WTC11 (cell line): ENCODE results near the gene NFATC2IP. TPM values are rescaled to one million over a fixed set of nuclear protein-coding genes. Genes with fewer than 3 reads are reported as not detected.

ENCODE experiments used
- ATAC-seq: fragments of 200-7000 bp; cut with Tn5 transposase; 2 replicates; pipeline ENCODE4 v1.10.0; 2021; ENCODE audit warnings: mild to moderate bottlenecking, moderate library complexity
- CTCF ChIA-PET: fragments of 300-600 bp; sonication (Branson Sonifier 250); formaldehyde crosslinking; loops from one replicate; lab custom pipeline; 2021; ENCODE audit warnings: antibody characterized with exemption; lab: Charles Lee
- POLR2A ChIA-PET: fragments of 350-600 bp; sonication (Branson Sonifier 250); formaldehyde crosslinking; loops from one replicate; lab custom pipeline; 2021; ENCODE audit warnings: antibody characterized with exemption; lab: Charles Lee
- DNase-seq: peaks from one replicate; pipeline ENCODE4 v3.0.0; 2021; ENCODE audit warnings: low spot score
- H3K27ac Mint-ChIP-seq: 2 replicates; pipeline ENCODE4 v1.8.0; 2021; ENCODE audit warnings: mixed read lengths
- H3K27me3 Mint-ChIP-seq: 2 replicates; pipeline ENCODE4 v1.8.0; 2021; ENCODE audit warnings: low read depth, mild to moderate bottlenecking, moderate library complexity, mixed read lengths
- H3K36me3 Mint-ChIP-seq: 2 replicates; pipeline ENCODE4 v1.8.0; 2021; ENCODE audit warnings: mixed read lengths
- H3K4me1 Mint-ChIP-seq: 2 replicates; pipeline ENCODE4 v1.8.0; 2022; ENCODE audit warnings: mixed read lengths
- H3K4me3 Mint-ChIP-seq: 2 replicates; pipeline ENCODE4 v1.8.0; 2021; ENCODE audit warnings: mild to moderate bottlenecking, moderate library complexity, mixed read lengths
- H3K9me3 Mint-ChIP-seq: 2 replicates; pipeline ENCODE4 v1.8.0; 2021; ENCODE audit warnings: mixed read lengths
- AR ChIP-seq: fragments of 250-450 bp; sonication (Bioruptor Pico); IDR thresholded peaks from 2 replicates; pipeline ENCODE4 v1.9.0; 2021; ENCODE audit warnings: mild to moderate bottlenecking
- ARID4B ChIP-seq: sonication (generic); formaldehyde crosslinking; IDR thresholded peaks from 2 replicates; pipeline ENCODE4 v1.8.0; 2023; ENCODE audit warnings: missing genetic modification reagents, mild to moderate bottlenecking, borderline replicate concordance
- CREM ChIP-seq: sonication (generic); formaldehyde crosslinking; IDR thresholded peaks from 2 replicates; pipeline ENCODE4 v1.8.1; 2022; ENCODE audit warnings: mild to moderate bottlenecking, missing genetic modification reagents, moderate library complexity
- E2F1 ChIP-seq: sonication (generic); formaldehyde crosslinking; IDR thresholded peaks from 2 replicates; pipeline ENCODE4 v1.8.0; 2022; ENCODE audit warnings: mild to moderate bottlenecking, missing genetic modification reagents
- E2F5 ChIP-seq: sonication (generic); formaldehyde crosslinking; IDR thresholded peaks from 2 replicates; pipeline ENCODE4 v1.8.1; 2022; ENCODE audit warnings: mild to moderate bottlenecking, moderate library complexity, missing genetic modification reagents
- ELF4 ChIP-seq: sonication (generic); formaldehyde crosslinking; IDR thresholded peaks from 2 replicates; pipeline ENCODE4 v1.8.1; 2022; ENCODE audit warnings: low read depth, mild to moderate bottlenecking, moderate library complexity, missing genetic modification reagents
- ETV6 ChIP-seq: sonication (generic); formaldehyde crosslinking; IDR thresholded peaks from 2 replicates; pipeline ENCODE4 v1.8.1; 2022; ENCODE audit warnings: mild to moderate bottlenecking, missing genetic modification reagents
- GTF2I ChIP-seq: fragments of 250-450 bp; sonication (Bioruptor Pico); conservative IDR thresholded peaks from 2 replicates; pipeline ENCODE4 v1.4.0; 2021; ENCODE audit warnings: mild to moderate bottlenecking
- JAZF1 ChIP-seq: fragments of 250-450 bp; sonication (Bioruptor Pico); IDR thresholded peaks from 2 replicates; pipeline ENCODE4 v1.9.0; 2021; ENCODE audit warnings: moderate library complexity, mild to moderate bottlenecking, inconsistent platforms
- JUN ChIP-seq: sonication (generic); formaldehyde crosslinking; IDR thresholded peaks from 2 replicates; pipeline ENCODE4 v1.8.0; 2023; ENCODE audit warnings: mild to moderate bottlenecking, missing genetic modification reagents
- OVOL2 ChIP-seq: fragments of 250-450 bp; sonication (Bioruptor Pico); IDR thresholded peaks from 2 replicates; pipeline ENCODE4 v1.9.0; 2021; ENCODE audit warnings: mild to moderate bottlenecking, borderline replicate concordance
- TEAD1 ChIP-seq: sonication (generic); formaldehyde crosslinking; IDR thresholded peaks from 2 replicates; pipeline ENCODE4 v1.8.0; 2022; ENCODE audit warnings: mild to moderate bottlenecking, missing genetic modification reagents
- ZNF232 ChIP-seq: sonication (generic); formaldehyde crosslinking; IDR thresholded peaks from 2 replicates; pipeline ENCODE4 v1.8.0; 2022; ENCODE audit warnings: mild to moderate bottlenecking, missing genetic modification reagents
- total RNA-seq: library from RNA; stranded (reverse); gene quantifications from 3 replicates; pipeline ENCODE4 v1.2.3, GENCODE V29; 2021
- TF ChIP-seq, protein P1 (sequence below): sonication (generic); formaldehyde crosslinking; IDR thresholded peaks from 2 replicates; pipeline ENCODE4 v1.8.1; 2023; ENCODE audit warnings: mild to moderate bottlenecking, moderate library complexity, missing genetic modification reagents
- TF ChIP-seq, protein P2 (sequence below): fragments of 250-450 bp; sonication (Bioruptor Pico); IDR thresholded peaks from 2 replicates; pipeline ENCODE4 v1.8.0; 2021; ENCODE audit warnings: mild to moderate bottlenecking
- TF ChIP-seq, protein P3 (sequence below): sonication (generic); formaldehyde crosslinking; conservative IDR thresholded peaks from 2 replicates; pipeline ENCODE4 v1.8.1; 2022; ENCODE audit warnings: mild to moderate bottlenecking, missing genetic modification reagents

NFATC2IP gene
- total RNA-seq, 1 experiment from 2014 or later: 66.6 TPM

GRCh38 chr16:29011112-29011511, 60.4 kb downstream of the NFATC2IP start (continued):
- no peak for TF ChIP-seq E2F1
- TF ChIP-seq, all 79 proteins: peak for 0

DNA sequence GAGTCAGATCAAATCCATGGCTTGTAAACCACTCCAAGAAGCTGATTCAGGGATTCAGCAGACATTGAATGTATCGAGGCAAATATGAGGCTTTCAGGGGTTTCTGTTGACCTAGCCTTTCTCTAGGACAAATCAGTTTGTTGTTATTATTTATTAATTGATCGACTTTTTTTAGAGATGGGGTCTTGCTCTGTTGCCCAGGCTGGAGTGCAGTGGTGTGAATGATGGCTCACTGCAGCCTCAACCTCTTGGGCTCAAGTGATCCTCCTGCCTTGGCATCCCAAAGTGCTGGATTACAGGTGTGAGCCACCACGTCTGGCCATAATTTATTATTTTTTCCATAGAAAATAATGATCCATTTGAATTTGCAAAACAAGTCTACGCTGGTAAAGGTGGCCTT, 61.1 kb downstream of the NFATC2IP start:
- Mint-ChIP-seq H3K4me3 (no peak overlapping the region), H3K27me3 (no peaks in the 10 kb centered on the region), H3K4me1 (no peaks in the 10 kb centered on the region), H3K27ac (no peak overlapping the region), H3K9me3 (no peaks in the 10 kb centered on the region), H3K36me3 (no peaks in the 10 kb centered on the region)
- ATAC-seq: no peak
- no peak for DNase-seq
- CTCF ChIA-PET: interaction anchor here (0.6 to 2.4 kb wide), 5 partner anchors 9 to 38 kb away, joined by 3 to 15 read pairs (median 8); partner anchors contain the start of gene SPNS1
- POLR2A ChIA-PET: no interaction called here
- TF ChIP-seq, protein P1, sequence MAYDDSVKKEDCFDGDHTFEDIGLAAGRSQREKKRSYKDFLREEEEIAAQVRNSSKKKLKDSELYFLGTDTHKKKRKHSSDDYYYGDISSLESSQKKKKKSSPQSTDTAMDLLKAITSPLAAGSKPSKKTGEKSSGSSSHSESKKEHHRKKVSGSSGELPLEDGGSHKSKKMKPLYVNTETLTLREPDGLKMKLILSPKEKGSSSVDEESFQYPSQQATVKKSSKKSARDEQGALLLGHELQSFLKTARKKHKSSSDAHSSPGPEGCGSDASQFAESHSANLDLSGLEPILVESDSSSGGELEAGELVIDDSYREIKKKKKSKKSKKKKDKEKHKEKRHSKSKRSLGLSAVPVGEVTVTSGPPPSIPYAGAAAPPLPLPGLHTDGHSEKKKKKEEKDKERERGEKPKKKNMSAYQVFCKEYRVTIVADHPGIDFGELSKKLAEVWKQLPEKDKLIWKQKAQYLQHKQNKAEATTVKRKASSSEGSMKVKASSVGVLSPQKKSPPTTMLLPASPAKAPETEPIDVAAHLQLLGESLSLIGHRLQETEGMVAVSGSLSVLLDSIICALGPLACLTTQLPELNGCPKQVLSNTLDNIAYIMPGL (CRISPR knock-in tag): no peak
- TF ChIP-seq, protein P2, sequence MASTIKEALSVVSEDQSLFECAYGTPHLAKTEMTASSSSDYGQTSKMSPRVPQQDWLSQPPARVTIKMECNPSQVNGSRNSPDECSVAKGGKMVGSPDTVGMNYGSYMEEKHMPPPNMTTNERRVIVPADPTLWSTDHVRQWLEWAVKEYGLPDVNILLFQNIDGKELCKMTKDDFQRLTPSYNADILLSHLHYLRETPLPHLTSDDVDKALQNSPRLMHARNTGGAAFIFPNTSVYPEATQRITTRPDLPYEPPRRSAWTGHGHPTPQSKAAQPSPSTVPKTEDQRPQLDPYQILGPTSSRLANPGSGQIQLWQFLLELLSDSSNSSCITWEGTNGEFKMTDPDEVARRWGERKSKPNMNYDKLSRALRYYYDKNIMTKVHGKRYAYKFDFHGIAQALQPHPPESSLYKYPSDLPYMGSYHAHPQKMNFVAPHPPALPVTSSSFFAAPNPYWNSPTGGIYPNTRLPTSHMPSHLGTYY (CRISPR knock-in tag): no peak
- no peak for TF ChIP-seq CREM (CRISPR knock-in tag)
- no peak for TF ChIP-seq JAZF1 (CRISPR knock-in tag)
- no peak for TF ChIP-seq ELF4 (CRISPR knock-in tag)

DNA sequence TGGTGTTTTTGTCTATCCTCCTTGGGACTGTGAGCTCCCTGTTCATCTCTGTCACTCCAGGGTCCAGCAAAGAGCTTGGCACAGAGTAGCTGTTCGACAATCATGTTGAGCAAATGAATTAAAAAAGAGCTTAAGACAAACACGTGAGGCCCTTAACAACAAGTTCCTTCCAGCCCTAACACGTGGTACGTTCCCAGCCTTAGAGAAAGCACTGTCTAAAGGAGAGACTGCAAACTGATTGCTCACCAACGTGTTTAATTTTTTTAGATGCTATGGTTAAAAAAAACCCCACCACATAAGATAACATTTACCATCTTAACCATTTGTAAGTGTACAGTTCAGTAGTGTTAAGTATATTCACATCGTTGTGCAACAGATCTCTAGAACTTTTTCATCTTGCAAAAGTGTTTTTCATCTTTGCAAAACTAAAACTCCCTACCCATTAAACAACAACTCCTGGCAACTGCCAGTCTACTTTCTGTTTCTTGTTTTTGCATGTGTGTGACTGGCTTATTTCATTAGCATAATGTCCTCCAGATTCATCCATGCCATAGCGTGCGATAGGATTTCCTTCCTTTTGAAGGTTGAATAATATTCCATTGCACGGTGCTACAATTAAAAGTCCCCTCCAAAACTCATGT, 62.3 kb downstream of the NFATC2IP start:
- no peak for DNase-seq
- no peak for TF ChIP-seq ETV6 (CRISPR knock-in tag)
- no peak for TF ChIP-seq AR (CRISPR knock-in tag)
- TF ChIP-seq ZNF232 (CRISPR knock-in tag): no peak
- no peak for TF ChIP-seq JAZF1 (CRISPR knock-in tag)
- no peak for TF ChIP-seq ARID4B (CRISPR knock-in tag)
- TF ChIP-seq E2F5 (CRISPR knock-in tag): no peak
- TF ChIP-seq TEAD1: no peak
- no peak for TF ChIP-seq OVOL2 (CRISPR knock-in tag)
- no peak for TF ChIP-seq JUN
- TF ChIP-seq GTF2I (CRISPR knock-in tag): no peak
- TF ChIP-seq, protein P3, sequence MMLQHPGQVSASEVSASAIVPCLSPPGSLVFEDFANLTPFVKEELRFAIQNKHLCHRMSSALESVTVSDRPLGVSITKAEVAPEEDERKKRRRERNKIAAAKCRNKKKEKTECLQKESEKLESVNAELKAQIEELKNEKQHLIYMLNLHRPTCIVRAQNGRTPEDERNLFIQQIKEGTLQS: no peak
- POLR2A ChIA-PET: no interaction called here
- H3K4me3 Mint-ChIP-seq: no peak overlapping the region
- H3K4me1 Mint-ChIP-seq: no peaks in the 10 kb centered on the region
- H3K36me3 Mint-ChIP-seq: no peaks in the 10 kb centered on the region
- H3K27me3 Mint-ChIP-seq: no peaks in the 10 kb centered on the region
- CTCF ChIA-PET: interaction anchor here (0.9 kb wide), 1 partner anchor 32 kb away, joined by 5 read pairs; no protein-coding TSS in a partner anchor
- H3K9me3 Mint-ChIP-seq: no peaks in the 10 kb centered on the region
- no peak overlapping the region for H3K27ac Mint-ChIP-seq
- no peak for ATAC-seq
